IgD-negative memory B cell (primary cell): ENCODE data around the gene TMEM204. TPM values are rescaled to one million over a fixed set of nuclear protein-coding genes. Genes with fewer than 3 reads are reported as not detected.

ENCODE experiments used
- H3K27ac Mint-ChIP-seq, 3 donors: one replicate each; pipeline ENCODE4 v1.8.0; 2020 to 2022; ENCODE audit warnings: mild to moderate bottlenecking in 3 of 3, mixed read lengths in 3 of 3, moderate library complexity in 1 of 3
- H3K27me3 Mint-ChIP-seq: one replicate; pipeline ENCODE4 v1.8.0; 2021; ENCODE audit warnings: mixed read lengths
- H3K36me3 Mint-ChIP-seq: one replicate; pipeline ENCODE4 v1.8.0; 2020; ENCODE audit warnings: mild to moderate bottlenecking, mixed read lengths
- H3K4me1 Mint-ChIP-seq, 3 donors: one replicate each; pipeline ENCODE4 v1.8.0; 2020 to 2022; ENCODE audit warnings: mixed read lengths in 3 of 3, mild to moderate bottlenecking in 1 of 3
- H3K4me3 Mint-ChIP-seq, 4 donors: one replicate each; pipeline ENCODE4 v1.8.0; 2020 to 2022; ENCODE audit warnings: mild to moderate bottlenecking in 4 of 4, mixed read lengths in 4 of 4, moderate library complexity in 3 of 4
- H3K9me3 Mint-ChIP-seq, 3 donors: one replicate each; pipeline ENCODE4 v1.8.0; 2020 to 2021; ENCODE audit warnings: mixed read lengths in 3 of 3, mild to moderate bottlenecking in 1 of 3
- polyA plus RNA-seq: library from polyadenylated mRNA; unstranded; fragments of 300-500 nt; fragmentation: Illumina TruSeq; gene quantifications from one replicate; pipeline ENCODE4 v1.2.3, GENCODE V29; 2021

Gene TMEM204
- polyA plus RNA-seq, 1 donor from 2014 or later = 2.9 TPM

DNA sequence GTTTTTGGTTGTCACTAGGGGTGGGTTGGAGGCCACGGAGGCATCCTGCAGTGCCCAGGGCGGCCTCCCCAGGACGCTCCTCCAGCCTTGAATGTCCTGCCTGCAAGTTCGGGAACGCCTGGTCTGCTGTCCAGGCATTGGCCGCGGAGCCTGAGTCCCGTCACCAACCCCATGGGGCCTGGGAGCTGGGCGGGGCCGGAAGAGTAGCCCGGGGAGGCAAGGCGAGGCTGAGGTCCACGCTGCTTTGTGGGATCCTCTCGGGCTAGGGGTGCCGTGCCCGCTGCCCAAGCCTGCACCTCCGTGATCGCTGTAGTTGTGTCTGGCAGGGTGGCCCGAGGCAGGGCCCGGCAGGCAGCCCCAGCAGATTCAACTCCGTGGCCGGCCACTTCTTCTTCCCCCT is 27.6 kb upstream of the TMEM204 start:
- Mint-ChIP-seq H3K27me3 (no peaks in the 10 kb centered on the region), H3K36me3 (no peaks in the 10 kb centered on the region), H3K4me1 (no peaks in the 10 kb centered on the region), H3K27ac (no peak overlapping the region), H3K9me3 (no peaks in the 10 kb centered on the region), H3K4me3 (no peak overlapping the region)

DNA sequence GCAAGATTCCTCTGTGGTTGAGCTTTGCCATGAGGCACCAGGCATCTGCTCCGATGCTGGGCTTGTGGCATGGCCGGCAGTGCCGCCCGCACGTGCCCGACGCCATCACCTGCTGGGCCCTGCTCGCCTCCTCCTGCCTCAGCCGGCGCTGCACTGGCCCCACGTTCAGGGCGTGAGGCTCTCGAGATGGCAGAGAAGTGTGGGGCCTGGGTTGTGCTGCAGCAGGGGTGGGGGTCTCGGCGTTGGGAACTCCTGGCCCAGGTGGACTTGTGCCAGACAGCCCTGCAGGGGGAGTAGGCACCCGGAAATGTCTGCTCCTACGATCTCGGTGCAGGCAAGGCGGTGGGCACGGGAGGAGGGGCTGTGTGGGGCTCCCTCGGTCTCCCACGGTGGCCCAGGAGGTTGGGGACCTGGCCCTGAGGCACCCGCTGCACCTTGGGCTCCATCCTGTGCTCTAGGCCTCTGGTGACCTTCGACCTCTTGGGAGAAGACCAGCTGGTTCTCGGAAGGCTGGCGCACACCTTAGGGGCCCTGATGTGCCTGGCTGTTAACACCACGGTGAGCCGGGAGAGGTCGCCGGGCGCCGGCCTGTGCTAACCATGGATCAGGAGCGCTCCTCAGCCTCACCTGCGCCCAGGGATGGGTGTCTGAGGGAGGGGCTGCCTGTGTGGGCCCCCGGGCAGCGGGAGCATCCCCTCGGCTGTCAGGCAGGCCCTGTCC is 26.8 kb upstream of the TMEM204 start:
- Mint-ChIP-seq H3K27me3 (no peaks in the 10 kb centered on the region), H3K4me3 (no peak overlapping the region), H3K36me3 (no peaks in the 10 kb centered on the region), H3K9me3 (no peaks in the 10 kb centered on the region), H3K4me1 (no peaks in the 10 kb centered on the region), H3K27ac (no peak overlapping the region)

DNA sequence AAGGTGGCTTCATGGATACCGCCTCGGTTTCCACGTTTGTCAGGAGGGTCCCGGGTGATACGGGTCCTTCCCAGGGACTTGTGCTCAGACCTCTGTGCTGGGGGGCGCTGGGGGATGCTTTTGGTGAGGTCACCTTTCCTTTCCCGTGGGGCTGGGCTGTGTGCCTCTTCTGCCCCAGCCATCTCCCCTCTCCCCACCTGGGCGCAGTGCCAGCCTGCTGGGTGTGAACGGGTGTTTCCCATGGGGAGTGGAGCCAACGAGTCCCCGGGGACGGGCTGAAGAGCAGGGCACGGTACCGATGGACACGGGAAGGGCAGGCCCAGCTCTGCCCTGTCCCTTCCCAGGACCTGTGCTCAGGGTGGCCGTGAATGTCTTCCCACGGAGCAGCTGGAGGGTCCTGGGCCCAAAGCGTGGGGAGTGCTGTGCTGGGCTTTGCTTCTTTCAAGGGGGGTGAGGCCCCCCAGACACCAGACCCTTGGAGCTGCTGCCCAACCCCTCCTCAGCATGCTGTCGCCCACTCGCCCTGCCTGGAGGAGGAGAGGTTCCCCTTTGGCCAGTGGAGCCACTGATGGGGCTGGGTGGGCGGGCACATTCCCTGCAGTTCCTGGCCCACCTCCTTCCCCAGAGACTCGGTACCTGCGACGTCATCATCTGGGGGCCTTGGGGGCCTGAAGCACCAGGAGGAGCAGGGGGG is 24.8 kb upstream of the TMEM204 start:
- Mint-ChIP-seq H3K27me3 (no peaks in the 10 kb centered on the region), H3K4me1 (no peaks in the 10 kb centered on the region), H3K9me3 (no peaks in the 10 kb centered on the region), H3K36me3 (no peaks in the 10 kb centered on the region), H3K27ac (no peak overlapping the region), H3K4me3 (no peak overlapping the region)

DNA sequence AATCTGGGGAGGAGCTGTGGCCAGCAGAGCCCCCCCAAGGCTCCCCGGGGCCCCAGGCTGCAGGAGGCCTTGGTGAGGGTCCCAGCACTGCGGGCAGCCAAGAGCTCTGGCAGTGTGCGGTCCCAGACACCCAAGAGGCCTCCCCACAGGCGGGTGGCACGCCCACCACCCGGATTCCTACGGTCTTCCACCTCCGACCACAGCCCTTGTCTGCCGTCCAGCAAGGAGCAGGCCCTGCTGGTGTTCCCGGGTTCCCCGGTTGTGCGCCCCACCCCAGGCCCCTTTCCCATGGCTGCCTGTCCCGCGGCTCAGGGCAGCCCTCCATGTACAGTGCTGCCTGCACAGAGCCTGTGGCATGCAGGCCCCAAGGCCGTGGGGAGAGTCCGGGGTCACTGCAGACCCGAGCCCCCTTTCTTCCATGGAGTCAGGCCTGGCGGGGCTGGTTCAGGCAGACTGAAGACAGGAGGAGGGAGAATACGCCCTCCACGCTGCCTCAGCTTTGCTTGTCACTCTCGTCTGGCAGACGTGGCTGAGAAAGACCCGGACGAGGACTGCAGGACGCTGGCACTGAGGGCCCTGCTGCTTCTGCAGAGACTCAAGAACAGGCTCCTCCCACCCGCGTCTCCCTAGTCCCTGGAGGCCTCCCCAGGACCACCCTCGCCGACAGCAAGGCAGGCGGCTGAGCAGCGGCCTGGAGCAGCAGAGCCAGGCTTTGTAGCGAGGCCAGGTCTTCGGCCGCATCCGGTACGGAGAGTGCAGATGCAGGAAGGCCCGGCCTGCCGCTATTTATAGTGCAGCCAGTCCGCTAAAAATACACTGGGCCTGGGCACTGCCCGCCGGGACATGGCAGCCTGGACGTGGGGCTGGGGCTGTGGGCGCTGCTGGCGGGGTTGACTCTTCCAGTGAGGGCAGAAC is 23.9 kb upstream of the TMEM204 start:
- Mint-ChIP-seq H3K9me3 (no peaks in the 10 kb centered on the region), H3K36me3 (no peaks in the 10 kb centered on the region), H3K4me3 (no peak overlapping the region), H3K27me3 (no peaks in the 10 kb centered on the region), H3K4me1 (no peaks in the 10 kb centered on the region), H3K27ac (no peak overlapping the region)

DNA sequence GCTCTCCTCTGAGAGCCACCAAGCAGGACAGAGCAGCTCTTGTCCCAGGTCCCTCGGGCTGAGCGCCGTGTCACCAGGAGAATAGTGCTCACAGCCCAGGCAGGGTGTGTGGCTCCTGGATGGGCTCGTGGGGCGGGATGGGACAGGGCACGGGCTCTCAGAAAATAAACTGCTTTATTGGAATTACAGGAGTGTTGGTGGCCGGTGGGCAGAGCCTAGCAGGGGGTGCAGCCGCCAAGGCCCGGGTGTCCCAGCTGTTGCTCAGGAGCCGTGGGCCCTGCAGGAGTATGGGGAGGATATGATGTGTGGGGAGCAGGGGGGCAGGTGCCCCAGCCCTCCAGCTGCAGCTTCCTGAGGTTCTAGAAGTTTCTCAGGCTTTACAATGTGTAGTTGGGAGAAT is 23.2 kb upstream of the TMEM204 start:
- Mint-ChIP-seq H3K27me3 (no peaks in the 10 kb centered on the region), H3K27ac (no peak overlapping the region), H3K4me3 (peak overlapping the region in 1 of 4 donors; percentile 28), H3K36me3 (no peaks in the 10 kb centered on the region), H3K4me1 (no peaks in the 10 kb centered on the region), H3K9me3 (peaks cover 2 to 4% (median 3%) of the 10 kb centered on the region in 3 donors)

DNA sequence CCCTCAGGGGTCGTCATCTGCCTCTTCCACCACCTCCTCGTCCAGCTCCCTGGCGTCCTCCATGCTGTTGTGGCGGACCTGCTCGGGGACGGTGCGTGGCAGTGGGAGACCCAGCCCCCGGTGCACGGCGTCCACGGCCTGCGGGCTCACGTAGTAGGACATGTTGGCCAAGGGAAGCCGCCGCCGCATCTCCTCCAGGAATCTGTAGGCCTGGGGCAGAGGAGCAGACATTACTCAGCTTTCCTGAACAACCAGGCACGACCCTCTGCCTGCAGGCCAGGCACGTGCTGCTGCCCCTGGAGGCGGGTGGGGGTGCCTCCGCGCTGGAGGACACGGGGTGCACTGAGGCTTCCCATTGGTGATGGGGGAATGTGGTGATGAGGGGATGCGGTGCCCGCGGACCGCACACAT is 22.5 kb upstream of the TMEM204 start:
- Mint-ChIP-seq H3K27me3 (no peaks in the 10 kb centered on the region), H3K4me3 (no peak overlapping the region), H3K27ac (no peak overlapping the region), H3K36me3 (no peaks in the 10 kb centered on the region), H3K4me1 (no peaks in the 10 kb centered on the region), H3K9me3 (peaks cover 2 to 5% (median 4%) of the 10 kb centered on the region in 3 donors)

DNA sequence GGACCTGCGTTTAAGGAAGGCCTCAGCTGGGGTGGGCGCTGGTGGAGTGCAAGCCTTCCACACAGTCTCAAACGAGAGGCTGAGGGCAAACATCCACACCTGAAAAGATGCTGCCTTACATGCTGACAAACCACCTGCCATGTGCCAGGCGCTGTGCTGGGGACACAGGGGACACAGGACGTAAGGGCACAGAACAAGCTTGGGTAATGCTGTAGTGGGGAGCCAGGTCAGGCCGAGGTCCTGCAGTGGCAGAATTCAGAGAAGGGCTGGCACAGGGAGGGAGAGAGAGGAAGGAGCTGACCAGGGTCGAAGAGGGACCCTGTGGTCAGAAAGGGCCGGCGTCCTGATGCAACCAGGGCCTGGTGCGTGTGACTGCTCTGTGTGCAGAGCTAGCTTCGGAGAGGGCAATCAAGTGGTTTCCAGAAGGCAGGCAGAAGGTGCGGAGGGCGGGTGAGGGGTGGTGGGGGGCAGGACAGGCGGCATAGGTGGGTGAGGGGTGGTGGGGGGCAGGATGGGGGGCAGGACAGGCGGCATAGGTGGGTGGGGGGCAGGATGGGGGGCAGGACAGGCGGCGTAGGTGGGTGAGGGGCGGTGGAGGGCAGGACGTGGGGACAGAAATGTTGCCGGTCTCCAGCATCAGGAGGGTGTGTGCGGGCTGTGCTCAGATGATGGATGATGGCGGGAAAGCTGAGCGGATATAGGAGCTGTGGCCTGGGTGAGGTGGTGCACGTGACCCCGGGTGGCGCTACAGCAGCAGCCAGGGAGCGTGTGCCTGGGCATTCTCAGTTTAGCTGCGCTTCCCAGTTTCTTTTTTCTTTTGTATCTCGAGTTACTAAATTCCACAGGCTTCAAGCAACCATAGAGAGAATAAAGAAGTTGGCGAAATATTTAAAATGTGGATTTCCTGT is 21.6 kb upstream of the TMEM204 start:
- Mint-ChIP-seq H3K4me1 (peaks cover 0 to 2% (median 0%) of the 10 kb centered on the region in 3 donors), H3K4me3 (peak overlapping the region in 1 of 4 donors; percentile 51), H3K36me3 (no peaks in the 10 kb centered on the region), H3K27me3 (no peaks in the 10 kb centered on the region), H3K27ac (no peak overlapping the region), H3K9me3 (peaks cover 2 to 5% (median 4%) of the 10 kb centered on the region in 3 donors)

DNA sequence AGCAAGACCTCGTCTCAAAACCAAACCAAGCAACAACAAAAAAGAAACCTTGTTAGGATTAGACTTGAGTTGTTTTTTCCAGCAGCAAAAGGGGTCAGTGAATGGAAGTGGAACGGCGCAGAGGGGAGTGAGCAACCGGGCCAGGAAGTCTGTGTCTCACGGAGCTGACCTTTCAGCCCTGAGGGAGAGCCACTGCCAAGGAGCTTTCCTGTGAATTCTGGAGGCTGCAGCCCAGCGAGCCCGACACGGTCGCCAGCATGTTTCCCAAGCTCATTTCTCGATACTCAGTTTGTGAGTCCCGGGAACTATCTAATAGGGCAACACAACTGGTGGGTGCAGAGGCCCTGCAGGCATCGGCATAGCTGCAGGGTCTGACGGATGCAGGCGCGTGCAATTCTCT is 20.7 kb upstream of the TMEM204 start:
- Mint-ChIP-seq H3K27me3 (no peaks in the 10 kb centered on the region), H3K9me3 (peaks cover 2 to 5% (median 4%) of the 10 kb centered on the region in 3 donors), H3K4me1 (peaks cover 0 to 2% (median 0%) of the 10 kb centered on the region in 3 donors), H3K27ac (no peak overlapping the region), H3K36me3 (no peaks in the 10 kb centered on the region), H3K4me3 (peak overlapping the region in 1 of 4 donors; percentile 77)

DNA sequence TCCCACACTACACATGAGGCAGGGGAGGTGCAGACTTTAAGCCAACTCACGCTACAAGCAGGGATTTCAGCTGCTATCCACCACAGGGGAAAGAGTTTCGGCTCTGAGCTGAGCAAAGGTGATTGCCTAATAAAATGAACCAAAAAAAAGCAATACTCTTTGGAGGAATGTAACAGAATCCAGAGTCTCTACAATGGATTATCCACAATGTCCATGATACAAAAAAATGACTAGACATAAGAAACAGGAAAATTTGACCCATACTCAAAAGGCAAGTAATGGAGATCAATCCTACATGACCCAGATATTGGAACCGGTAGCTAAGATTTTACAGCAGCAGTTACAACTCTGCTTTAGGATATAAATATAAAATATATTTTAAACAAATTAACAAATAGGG is 19.0 kb upstream of the TMEM204 start:
- Mint-ChIP-seq H3K4me1 (peaks cover 0 to 2% (median 0%) of the 10 kb centered on the region in 3 donors), H3K36me3 (no peaks in the 10 kb centered on the region), H3K4me3 (no peak overlapping the region), H3K9me3 (peaks cover 2 to 5% (median 4%) of the 10 kb centered on the region in 3 donors), H3K27me3 (no peaks in the 10 kb centered on the region), H3K27ac (no peak overlapping the region)

DNA sequence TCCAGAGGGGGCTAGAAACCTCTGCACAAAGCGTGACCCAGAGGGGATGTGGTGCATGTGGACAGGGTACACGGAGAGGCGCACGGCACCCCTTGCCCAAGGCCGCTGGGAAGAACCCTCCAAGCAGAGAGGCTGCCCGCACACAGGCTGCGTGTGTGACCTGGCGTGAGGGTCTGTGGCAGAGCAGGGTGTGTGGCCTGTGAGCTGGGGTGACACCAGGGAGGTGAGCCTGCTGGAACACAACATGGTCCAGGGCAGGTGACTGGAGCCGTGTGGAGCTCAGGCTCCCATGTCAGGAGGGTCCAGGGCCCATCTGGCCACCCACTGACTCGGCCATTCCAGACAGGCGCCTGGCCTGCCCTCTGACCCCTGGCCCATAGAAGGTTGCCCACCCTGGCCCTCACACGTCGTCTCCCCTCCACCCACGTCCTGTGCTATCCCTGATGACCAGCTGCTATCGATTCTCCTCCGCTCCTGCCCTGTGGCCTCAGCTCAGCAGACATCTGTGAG is 14.8 kb upstream of the TMEM204 start:
- Mint-ChIP-seq H3K27me3 (no peaks in the 10 kb centered on the region), H3K4me1 (peaks cover 0 to 2% (median 0%) of the 10 kb centered on the region in 3 donors), H3K4me3 (no peak overlapping the region), H3K27ac (peak overlapping the region in 1 of 3 donors; percentile 92), H3K9me3 (peaks cover 2 to 5% (median 4%) of the 10 kb centered on the region in 3 donors), H3K36me3 (no peaks in the 10 kb centered on the region)

DNA sequence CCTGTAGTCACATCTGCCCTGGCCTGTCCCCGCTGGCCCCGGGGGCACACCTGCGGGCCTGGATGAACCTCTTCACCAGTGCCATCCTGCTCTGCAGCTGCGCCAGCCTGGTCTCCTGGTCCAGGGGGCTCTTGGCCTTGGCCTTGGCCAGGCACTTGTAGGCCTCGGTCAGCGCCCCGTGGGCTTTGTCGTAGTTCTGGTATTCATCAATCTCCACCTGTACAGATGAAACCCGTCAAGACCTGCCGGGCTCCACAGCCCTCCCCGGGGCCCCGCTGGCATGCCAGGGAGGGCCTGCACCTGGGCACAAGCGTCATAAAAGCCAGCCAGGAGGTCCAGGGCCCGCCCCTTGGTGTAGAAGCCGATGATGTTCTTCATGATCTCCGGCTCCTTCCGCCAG is 13.6 kb upstream of the TMEM204 start:
- Mint-ChIP-seq H3K4me3 (no peak overlapping the region), H3K4me1 (peaks cover 0 to 2% (median 0%) of the 10 kb centered on the region in 3 donors), H3K27ac (no peak overlapping the region), H3K9me3 (peaks cover 1 to 4% (median 2%) of the 10 kb centered on the region in 3 donors), H3K27me3 (no peaks in the 10 kb centered on the region), H3K36me3 (no peaks in the 10 kb centered on the region)

DNA sequence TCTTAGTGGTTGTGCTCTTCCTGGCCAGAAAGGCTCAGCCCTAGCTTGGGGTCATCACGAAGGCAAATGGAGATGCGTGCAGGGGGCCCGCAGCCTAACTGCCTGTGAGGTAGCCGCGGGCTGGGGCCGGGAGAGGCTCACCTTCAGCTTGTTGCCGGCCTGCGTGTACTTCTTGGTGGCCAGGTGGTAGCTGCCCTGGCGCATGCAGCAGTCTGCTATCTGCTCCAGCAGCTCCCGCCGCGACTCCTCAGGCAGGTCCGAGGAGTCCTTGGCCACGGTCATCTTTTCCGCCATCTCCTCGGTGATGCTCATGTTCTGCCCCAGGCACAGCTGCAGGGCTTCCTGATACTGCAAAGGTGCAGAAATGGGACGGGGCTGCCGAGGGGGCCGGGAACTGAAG is 13.0 kb upstream of the TMEM204 start:
- Mint-ChIP-seq H3K4me3 (no peak overlapping the region), H3K27me3 (no peaks in the 10 kb centered on the region), H3K36me3 (no peaks in the 10 kb centered on the region), H3K27ac (no peak overlapping the region), H3K9me3 (peaks cover 0 to 2% (median 0%) of the 10 kb centered on the region in 3 donors), H3K4me1 (peaks cover 0 to 2% (median 0%) of the 10 kb centered on the region in 3 donors)

DNA sequence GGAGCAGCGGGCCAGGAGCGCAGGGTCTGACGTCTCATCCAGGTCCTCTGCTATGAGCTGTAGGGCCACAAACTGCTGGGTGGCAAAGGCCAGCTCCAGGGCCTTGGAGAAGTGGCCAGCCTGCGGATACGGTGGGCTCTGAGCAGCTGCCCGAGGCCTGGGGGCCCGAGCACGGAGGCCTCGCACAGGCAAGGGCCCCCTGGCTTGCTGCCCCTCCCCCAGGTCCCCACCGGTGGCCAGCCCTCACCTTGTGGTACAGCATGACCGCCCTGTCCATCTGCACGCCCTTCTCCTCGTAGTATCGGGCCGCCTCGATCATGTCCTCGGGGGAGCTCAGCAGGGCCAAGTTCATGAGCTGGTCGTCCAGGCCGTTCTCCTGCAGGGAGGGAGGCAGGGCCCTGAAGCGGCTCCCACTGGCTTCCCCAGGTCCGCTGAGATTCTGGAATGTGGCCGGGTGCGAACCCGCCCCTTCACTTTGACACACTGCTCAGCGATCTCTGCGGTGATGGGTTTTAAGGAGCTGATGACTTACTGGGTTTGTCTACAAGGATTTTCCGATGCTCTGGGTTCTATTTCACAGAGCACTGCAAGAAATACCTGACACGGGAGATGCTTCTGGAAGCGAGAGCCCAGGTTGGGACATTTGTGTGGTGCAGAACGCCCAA is 9.8 kb upstream of the TMEM204 start:
- Mint-ChIP-seq H3K4me1 (peaks cover 0 to 4% (median 2%) of the 10 kb centered on the region in 3 donors), H3K36me3 (no peaks in the 10 kb centered on the region), H3K27me3 (peaks cover 1% of the 10 kb centered on the region), H3K27ac (no peak overlapping the region), H3K4me3 (no peak overlapping the region), H3K9me3 (no peaks in the 10 kb centered on the region)
